ENCODE results near the gene MYOZ1.
"Not testable (repeated sequence)": the region's sequence is repeated elsewhere in the genome, so short reads cannot be mapped to it uniquely, and the experiment has no call there.

GRCh38 chr10:73662705-73663104, 21.4 kb upstream of the MYOZ1 start:
- TF ChIP-seq, protein P1, sequence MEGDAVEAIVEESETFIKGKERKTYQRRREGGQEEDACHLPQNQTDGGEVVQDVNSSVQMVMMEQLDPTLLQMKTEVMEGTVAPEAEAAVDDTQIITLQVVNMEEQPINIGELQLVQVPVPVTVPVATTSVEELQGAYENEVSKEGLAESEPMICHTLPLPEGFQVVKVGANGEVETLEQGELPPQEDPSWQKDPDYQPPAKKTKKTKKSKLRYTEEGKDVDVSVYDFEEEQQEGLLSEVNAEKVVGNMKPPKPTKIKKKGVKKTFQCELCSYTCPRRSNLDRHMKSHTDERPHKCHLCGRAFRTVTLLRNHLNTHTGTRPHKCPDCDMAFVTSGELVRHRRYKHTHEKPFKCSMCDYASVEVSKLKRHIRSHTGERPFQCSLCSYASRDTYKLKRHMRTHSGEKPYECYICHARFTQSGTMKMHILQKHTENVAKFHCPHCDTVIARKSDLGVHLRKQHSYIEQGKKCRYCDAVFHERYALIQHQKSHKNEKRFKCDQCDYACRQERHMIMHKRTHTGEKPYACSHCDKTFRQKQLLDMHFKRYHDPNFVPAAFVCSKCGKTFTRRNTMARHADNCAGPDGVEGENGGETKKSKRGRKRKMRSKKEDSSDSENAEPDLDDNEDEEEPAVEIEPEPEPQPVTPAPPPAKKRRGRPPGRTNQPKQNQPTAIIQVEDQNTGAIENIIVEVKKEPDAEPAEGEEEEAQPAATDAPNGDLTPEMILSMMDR (IDR thresholded peaks at IDR 0.05): not testable (repeated sequence)
- TF ChIP-seq POLR2A (IDR thresholded peaks at IDR 0.05): not testable (repeated sequence)

Measured in adrenal gland (tissue), 5 donors.